WERI-Rb-1 (cell line): ENCODE results near the gene ZNF681.
"Not testable (repeated sequence)": the region's sequence is repeated elsewhere in the genome, so short reads cannot be mapped to it uniquely, and the experiment has no call there.

Source experiments
- DNase-seq: peaks from one replicate; pipeline ENCODE4 v3.0.0-alpha.2; 2020
- H3K27ac ChIP-seq: fragments of 250-450 bp; sonication (Bioruptor Pico); 2 replicates; pipeline ENCODE4 v1.5.1; 2020; ENCODE audit warnings: mild to moderate bottlenecking, moderate library complexity
- H3K27me3 ChIP-seq: fragments of 250-450 bp; sonication (Bioruptor Pico); 2 replicates; pipeline ENCODE4 v1.5.1; 2021; ENCODE audit warnings: mild to moderate bottlenecking, low read depth, moderate library complexity; ENCODE audit not compliant: insufficient read depth, severe bottlenecking
- H3K36me3 ChIP-seq: fragments of 250-450 bp; sonication (Bioruptor Pico); 2 replicates; pipeline ENCODE4 v1.5.1; 2020; ENCODE audit warnings: mild to moderate bottlenecking, moderate library complexity
- H3K4me3 ChIP-seq: 2 replicates; pipeline ENCODE4 v1.5.1; 2011; ENCODE audit warnings: low read depth, mild to moderate bottlenecking, control low read depth, low read length
- H3K9me3 ChIP-seq: fragments of 250-450 bp; sonication (Bioruptor Pico); 2 replicates; pipeline ENCODE4 v1.5.1; 2021; ENCODE audit warnings: mild to moderate bottlenecking, moderate library complexity; ENCODE audit not compliant: severe bottlenecking
- TF ChIP-seq, protein P1 (sequence below): IDR thresholded peaks from 2 replicates; pipeline ENCODE4 v1.5.1; 2011; ENCODE audit warnings: low read depth, mild to moderate bottlenecking, control low read depth, inconsistent platforms, low read length

The ZNF681 gene

DNA sequence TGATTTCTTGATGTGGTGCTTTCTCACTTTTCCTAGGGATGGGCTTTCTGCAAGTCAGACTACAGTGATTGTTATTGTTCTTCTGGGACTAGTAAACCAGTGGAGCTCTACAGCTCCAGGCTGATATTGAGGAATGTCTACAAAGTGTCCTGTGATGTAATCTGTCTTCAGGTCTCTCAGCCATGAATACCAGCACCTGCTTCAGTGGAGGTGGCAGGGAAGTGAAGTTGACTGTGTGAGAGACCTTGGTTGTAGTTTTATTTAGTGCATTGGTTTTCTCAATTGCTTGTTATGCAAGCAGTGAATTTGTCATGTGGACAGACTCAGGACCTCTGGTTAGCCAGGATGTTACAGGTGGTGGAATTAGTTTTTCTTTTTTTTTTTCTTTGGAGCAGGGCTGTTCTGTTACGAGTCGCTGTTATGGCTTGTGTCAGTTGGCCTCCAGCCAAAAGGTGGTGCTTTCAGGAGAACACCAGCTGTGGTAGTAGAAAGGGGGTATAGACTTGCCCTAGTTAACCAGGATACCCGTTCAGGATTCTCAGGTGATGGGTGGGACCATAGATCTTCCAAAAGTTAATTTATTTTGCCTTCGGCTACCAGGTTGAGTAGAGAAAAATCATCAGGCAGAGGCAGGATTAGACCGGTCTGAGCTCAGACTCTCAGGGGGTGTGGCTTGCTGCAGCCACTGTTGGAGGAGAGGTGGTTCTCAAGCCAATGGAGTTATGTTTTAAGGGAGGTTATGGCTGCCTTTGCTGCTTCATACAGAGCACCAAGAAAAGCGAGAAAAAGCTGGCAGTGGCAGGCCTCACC is 59.8 kb downstream of the ZNF681 start:
- TF ChIP-seq, protein P1, sequence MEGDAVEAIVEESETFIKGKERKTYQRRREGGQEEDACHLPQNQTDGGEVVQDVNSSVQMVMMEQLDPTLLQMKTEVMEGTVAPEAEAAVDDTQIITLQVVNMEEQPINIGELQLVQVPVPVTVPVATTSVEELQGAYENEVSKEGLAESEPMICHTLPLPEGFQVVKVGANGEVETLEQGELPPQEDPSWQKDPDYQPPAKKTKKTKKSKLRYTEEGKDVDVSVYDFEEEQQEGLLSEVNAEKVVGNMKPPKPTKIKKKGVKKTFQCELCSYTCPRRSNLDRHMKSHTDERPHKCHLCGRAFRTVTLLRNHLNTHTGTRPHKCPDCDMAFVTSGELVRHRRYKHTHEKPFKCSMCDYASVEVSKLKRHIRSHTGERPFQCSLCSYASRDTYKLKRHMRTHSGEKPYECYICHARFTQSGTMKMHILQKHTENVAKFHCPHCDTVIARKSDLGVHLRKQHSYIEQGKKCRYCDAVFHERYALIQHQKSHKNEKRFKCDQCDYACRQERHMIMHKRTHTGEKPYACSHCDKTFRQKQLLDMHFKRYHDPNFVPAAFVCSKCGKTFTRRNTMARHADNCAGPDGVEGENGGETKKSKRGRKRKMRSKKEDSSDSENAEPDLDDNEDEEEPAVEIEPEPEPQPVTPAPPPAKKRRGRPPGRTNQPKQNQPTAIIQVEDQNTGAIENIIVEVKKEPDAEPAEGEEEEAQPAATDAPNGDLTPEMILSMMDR = no peak
- no peak overlapping the region; the same call in none of the 2 replicates for H3K27ac ChIP-seq

DNA sequence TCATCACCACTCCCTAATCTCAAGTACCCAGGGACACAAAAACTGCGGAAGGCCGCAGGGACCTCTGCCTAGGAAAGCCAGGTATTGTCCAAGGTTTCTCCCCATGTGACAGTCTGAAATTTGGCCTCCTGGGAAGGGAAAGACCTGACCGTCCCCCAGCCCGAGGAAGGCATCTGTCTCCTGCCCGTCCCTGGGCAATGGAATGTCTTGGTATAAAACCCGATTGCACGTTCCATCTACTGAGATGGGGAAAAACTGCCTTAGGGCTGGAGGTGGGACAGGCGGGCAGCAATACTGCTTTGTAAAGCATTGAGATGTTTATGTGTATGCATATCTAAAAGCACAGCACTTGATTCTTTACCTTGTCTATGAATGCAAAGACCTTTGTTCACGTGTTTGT is 65.8 kb downstream of the ZNF681 start:
- H3K9me3 ChIP-seq, H3K27me3 ChIP-seq, H3K4me3 ChIP-seq, H3K36me3 ChIP-seq: not testable (repeated sequence)
- DNase-seq = peak; percentile 10
- H3K27ac ChIP-seq = peak overlapping the region; percentile 81

More for the DNA sequence above, 59.8 kb downstream of the ZNF681 start:
- Histone ChIP-seq H3K36me3 (no peaks in the 10 kb centered on the region), H3K9me3 (peaks cover 8% of the 10 kb centered on the region), H3K27me3 (no peaks in the 10 kb centered on the region), H3K4me3 (no peak overlapping the region; the same call in 1 of the 2 replicates)
- peak; percentile 33 for DNase-seq
